Tongue (tissue), 2 donors: ENCODE results near the gene GDI1. TPM values are rescaled to one million over a fixed set of nuclear protein-coding genes. Genes with fewer than 3 reads are reported as not detected.
"Not testable (repeated sequence)": the region's sequence is repeated elsewhere in the genome, so short reads cannot be mapped to it uniquely, and the experiment has no call there.

Source experiments
- DNase-seq: peaks from one replicate; pipeline ENCODE4 v3.0.0-alpha.2; 2015
- total RNA-seq: library from RNA; depleted of rRNA; stranded (reverse); fragments of >200 nt; gene quantifications from one replicate; pipeline ENCODE4 v1.2.3, GENCODE V29; 2014

The GDI1 gene
- 91.6 TPM for total RNA-seq

- peak; percentile 46 for DNase-seq
Observed at GRCh38 chrX:154436983-154437752, at the start of gene GDI1. Gene GDI1, plus strand, starts transcription at chrX:154437154. Its CDS starts 101 bp downstream, at chrX:154437255.

GRCh38 chrX:154388094-154388493 lies 48.9 kb upstream of the GDI1 start:
- DNase-seq = not testable (repeated sequence)

GRCh38 chrX:154388649-154389048 lies 48.3 kb upstream of the GDI1 start:
- DNase-seq = not testable (repeated sequence)

GRCh38 chrX:154389812-154390747 lies 46.9 kb upstream of the GDI1 start:
- not testable (repeated sequence) for DNase-seq

GRCh38 chrX:154396363-154396762 lies 40.6 kb upstream of the GDI1 start:
- not testable (repeated sequence) for DNase-seq

GRCh38 chrX:154396973-154397887 lies 39.7 kb upstream of the GDI1 start:
- DNase-seq = peak; percentile 88

GRCh38 chrX:154397888-154398667 lies 38.9 kb upstream of the GDI1 start, which contains the start of gene RPL10:
Gene RPL10, plus strand, starts transcription at chrX:154398377. Its CDS starts 143 bp downstream, at chrX:154398520.
- DNase-seq = peak; percentile 97

- DNase-seq = peak; percentile 93
Observed at GRCh38 chrX:154398668-154399526, 38.1 kb upstream of the GDI1 start.

GRCh38 chrX:154399527-154400368 lies 37.2 kb upstream of the GDI1 start:
- DNase-seq = no peak

GRCh38 chrX:154400369-154400817 lies 36.6 kb upstream of the GDI1 start:
- not testable (repeated sequence) for DNase-seq

- no peak for DNase-seq
Observed at GRCh38 chrX:154401045-154401799, 35.7 kb upstream of the GDI1 start.

GRCh38 chrX:154401918-154402621 lies 34.9 kb upstream of the GDI1 start:
- no peak for DNase-seq

- no peak for DNase-seq
Observed at GRCh38 chrX:154402622-154403127, 34.3 kb upstream of the GDI1 start.

- DNase-seq = no peak
Observed at GRCh38 chrX:154403192-154403591, 33.8 kb upstream of the GDI1 start.

GRCh38 chrX:154403858-154404257 lies 33.1 kb upstream of the GDI1 start:
- DNase-seq = no peak

GRCh38 chrX:154404625-154405192 lies 32.2 kb upstream of the GDI1 start:
- no peak for DNase-seq
